ENCODE results near the gene CPEB2. TPM values are rescaled to one million over a fixed set of nuclear protein-coding genes. Genes with fewer than 3 reads are reported as not detected.

CPEB2 gene
- total and polyA plus RNA-seq, 2 of the 8 experiments (the other 6 are each of a cell fraction or from before 2014, with no cell fraction given) = 0.39 to 1.9 TPM

DNA sequence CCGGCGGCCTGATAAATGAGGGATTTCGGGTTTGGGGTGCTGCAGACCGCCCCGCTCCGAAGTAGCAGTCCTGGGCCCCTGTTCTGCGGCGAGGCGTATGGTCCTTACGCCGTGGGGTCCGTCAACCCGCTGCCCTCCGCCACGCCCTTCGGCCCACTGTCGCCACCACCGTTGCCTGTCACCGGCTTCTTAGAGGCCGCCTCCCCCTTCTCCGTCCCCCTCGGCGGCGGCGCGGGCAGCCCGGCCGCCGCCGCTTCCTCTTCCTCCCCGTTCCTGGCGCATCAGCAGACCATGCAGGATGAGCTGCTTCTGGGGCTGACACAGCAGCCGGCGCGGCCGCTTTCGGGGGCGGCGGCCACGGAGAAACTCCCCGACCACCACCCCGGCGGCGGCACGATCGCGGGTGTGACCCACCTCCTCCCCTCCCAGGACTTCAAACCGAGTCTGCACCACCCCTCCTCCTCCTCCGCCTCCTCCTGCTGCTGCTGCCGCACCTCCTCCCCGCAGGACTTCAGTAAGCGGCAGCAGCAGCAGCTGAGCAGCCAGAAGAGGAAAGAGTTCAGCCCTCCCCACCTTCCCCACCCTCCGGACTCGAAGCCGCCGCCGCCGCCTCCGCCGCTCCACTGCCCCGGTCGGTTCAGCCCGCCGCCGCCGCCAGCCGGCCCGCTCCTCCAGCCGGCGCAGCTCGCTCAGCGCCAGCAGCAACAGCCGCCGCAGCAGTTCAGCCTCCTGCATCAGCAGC, 549 bp downstream of the CPEB2 start (continued):
- TF ChIP-seq EP300 (IDR thresholded peaks at IDR 0.05; ENCODE audit: borderline replicate concordance in 1 of 2, low read depth in 2 of 2, low read length in 2 of 2) = 0 out of 3 replicates have a peak, but pooled peaks of 1 of the 2 experiments have one; percentile 29
- TF ChIP-seq TBP (IDR thresholded peaks at IDR 0.05; ENCODE audit: low read depth, low read length) = no peak
- TF ChIP-seq SP2 (IDR thresholded peaks at IDR 0.05; ENCODE audit: low read length) = no peak
- peak; percentile 58 for TF ChIP-seq EZH2 (IDR thresholded peaks at IDR 0.05; ENCODE audit: low read depth, low read length, severe bottlenecking)
- TF ChIP-seq, protein P1, sequence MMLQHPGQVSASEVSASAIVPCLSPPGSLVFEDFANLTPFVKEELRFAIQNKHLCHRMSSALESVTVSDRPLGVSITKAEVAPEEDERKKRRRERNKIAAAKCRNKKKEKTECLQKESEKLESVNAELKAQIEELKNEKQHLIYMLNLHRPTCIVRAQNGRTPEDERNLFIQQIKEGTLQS (IDR thresholded peaks at IDR 0.05; ENCODE audit: insufficient read depth, low read depth, low read length) = no peak
- TF ChIP-seq KDM4A (IDR thresholded peaks at IDR 0.05; ENCODE audit: low read depth, low read length, severe bottlenecking) = peak; percentile 60
- TF ChIP-seq CTBP2 (IDR thresholded peaks at IDR 0.05; ENCODE audit: borderline replicate concordance, insufficient read depth, insufficient read length, low read length) = peak; percentile 83

Measured in H1 (cell line).